BJ (cell line): Measurements from ENCODE around the gene COL7A1. TPM values are rescaled to one million over a fixed set of nuclear protein-coding genes. Genes with fewer than 3 reads are reported as not detected.

Experiments
- CTCF ChIA-PET: fragments of 350-600 bp; formaldehyde crosslinking; extraction: SDS; loops from one replicate; lab custom pipeline; 2021; ENCODE audit warnings: antibody characterized with exemption, inconsistent platforms; lab: Yijun Ruan, JAX
- POLR2A ChIA-PET: fragments of 300-600 bp; sonication (Branson Sonifier 250); formaldehyde crosslinking; extraction: SDS; loops from one replicate; lab custom pipeline; 2021; ENCODE audit warnings: antibody characterized with exemption; lab: Charles Lee
- DNase-seq: peaks from one replicate; pipeline ENCODE4 v3.0.0-alpha.2; 2011; ENCODE audit warnings: low read depth
- H3K27me3 ChIP-seq: 2 replicates; pipeline ENCODE4 v1.6.0; 2011; ENCODE audit warnings: low read length; ENCODE audit not compliant: control insufficient read depth, insufficient read depth
- H3K36me3 ChIP-seq: 2 replicates; pipeline ENCODE4 v1.5.1; 2011; ENCODE audit warnings: low read length; ENCODE audit not compliant: control insufficient read depth, insufficient read depth
- H3K4me3 ChIP-seq: 2 replicates; pipeline ENCODE4 v1.5.1; 2011; ENCODE audit warnings: low read depth, mild to moderate bottlenecking, control low read depth, low read length
- CTCF ChIP-seq: IDR thresholded peaks from 2 replicates; pipeline ENCODE4 v1.5.1; 2011; ENCODE audit warnings: low read depth, mild to moderate bottlenecking, control low read depth, inconsistent platforms, low read length, moderate library complexity; ENCODE audit not compliant: insufficient read depth
- polyA plus RNA-seq: library from polyadenylated mRNA; depleted of rRNA; stranded (reverse); fragments of >200 nt; gene quantifications from 2 replicates; pipeline ENCODE4 v1.2.3, GENCODE V29; 2011

COL7A1 gene
- polyA plus RNA-seq, 1 experiment = 60.8 TPM

- TF ChIP-seq CTCF = peak; percentile 10; the same call in 1 of the 2 replicates
- peak within 1 kb of the TSS; percentile 89 for H3K4me3 ChIP-seq
- POLR2A ChIA-PET = interaction anchor here (0.5 to 1.4 kb wide), 4 partner anchors 78 to 421 kb away, joined by 3 to 9 read pairs (median 4); partner anchors contain the start of genes ATRIP and SLC26A6
- CTCF ChIA-PET = interaction anchor here (0.7 to 2.8 kb wide), 13 partner anchors 9 to 156 kb away, joined by 3 to 10 read pairs (median 5); partner anchors contain the start of genes SLC26A6 and UQCRC1
- no peaks in the 10 kb centered on the region for H3K27me3 ChIP-seq
- peaks cover 8% of the 10 kb centered on the region; the same call in 1 of the 2 replicates for H3K36me3 ChIP-seq
- peak; percentile 97 for DNase-seq
Measured at GRCh38 chr3:48556796-48557626, 38.1 kb downstream of the COL7A1 start, which contains the start of gene PFKFB4. PFKFB4 (minus strand) TSS chr3:48556803; CDS start chr3:48556777, 26 bp downstream.

- Histone ChIP-seq H3K27me3 (no peaks in the 10 kb centered on the region), H3K36me3 (peaks cover 6% of the 10 kb centered on the region; the same call in 1 of the 2 replicates), H3K4me3 (peak overlapping the region; percentile 89)
- no peak for TF ChIP-seq CTCF
- ChIA-PET CTCF (interaction anchor here (0.7 to 2.8 kb wide), 11 partner anchors 12 to 156 kb away, joined by 3 to 9 read pairs (median 4); partner anchors contain the start of gene SLC26A6), POLR2A (interaction anchor here (0.8 to 1.4 kb wide), 2 partner anchors 79 to 114 kb away, joined by 3 read pairs; partner anchors contain the start of gene SLC26A6)
- DNase-seq = no peak
Measured at GRCh38 chr3:48555949-48556795, 39.0 kb downstream of the COL7A1 start.

- DNase-seq = no peak
- POLR2A ChIA-PET = no interaction called here
- TF ChIP-seq CTCF = no peak
- H3K4me3 ChIP-seq = peak overlapping the region; percentile 89
- peaks cover 6% of the 10 kb centered on the region; the same call in 1 of the 2 replicates for H3K36me3 ChIP-seq
- no peaks in the 10 kb centered on the region for H3K27me3 ChIP-seq
- CTCF ChIA-PET = interaction anchor here (0.7 to 1.5 kb wide), 5 partner anchors 11 to 155 kb away, joined by 3 to 5 read pairs (median 3); partner anchors contain the start of gene SLC26A6
Measured at GRCh38 chr3:48555231-48555948, 39.7 kb downstream of the COL7A1 start.

GRCh38 chr3:48553886-48554845 lies 41.0 kb downstream of the COL7A1 start:
- no peak for DNase-seq
- no peak for TF ChIP-seq CTCF
- POLR2A ChIA-PET = interaction anchor here (0.7 kb wide), 1 partner anchor 70 kb away, joined by 4 read pairs; no protein-coding TSS in a partner anchor
- H3K36me3 ChIP-seq = peaks cover 11% of the 10 kb centered on the region
- no peak overlapping the region for H3K4me3 ChIP-seq
- CTCF ChIA-PET = interaction anchor here (0.6 to 2.0 kb wide), 7 partner anchors 81 to 281 kb away, joined by 3 to 7 read pairs (median 5); partner anchors contain the start of gene SLC26A6
- H3K27me3 ChIP-seq = no peaks in the 10 kb centered on the region
